Measurements from ENCODE around the gene ZNF683.

GRCh38 chr1:26330276-26330675, 42.3 kb downstream of the ZNF683 start:
- TF ChIP-seq CTCF (IDR thresholded peaks at IDR 0.05; ENCODE audit: poor library complexity, severe bottlenecking): no peak
- TF ChIP-seq REST (IDR thresholded peaks at IDR 0.05; ENCODE audit: borderline replicate concordance): no peak
- TF ChIP-seq EP300 (conservative IDR thresholded peaks at IDR 0.05; ENCODE audit: poor library complexity, severe bottlenecking): no peak
- TF ChIP-seq TAF1 (IDR thresholded peaks at IDR 0.05; ENCODE audit: low read depth): no peak

Measured in neural cell (in vitro differentiated cells).